ENCODE results near the gene CD38.
"Not testable (repeated sequence)": the region's sequence is repeated elsewhere in the genome, so short reads cannot be mapped to it uniquely, and the experiment has no call there.

Gene CD38

DNA sequence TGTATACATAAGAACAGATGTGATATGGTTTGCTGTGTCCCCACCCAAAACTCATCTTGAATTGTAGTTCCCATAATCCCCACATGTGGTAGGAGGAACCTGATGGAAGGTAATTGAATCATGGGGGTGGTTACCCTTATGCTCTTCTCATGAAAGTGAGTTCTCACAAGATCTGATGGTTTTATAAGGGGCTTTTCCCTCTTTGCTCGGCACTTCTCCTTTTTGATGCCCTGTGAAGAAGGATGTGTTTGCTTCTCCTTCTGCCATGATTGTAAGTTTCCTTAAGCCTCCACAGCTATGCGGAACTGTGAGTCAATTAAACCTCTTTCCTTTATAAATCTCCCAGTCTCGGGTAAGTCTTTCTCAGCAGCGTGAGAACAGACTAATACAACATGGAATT is 83.1 kb downstream of the CD38 start:
- DNase-seq: not testable (repeated sequence)

DNA sequence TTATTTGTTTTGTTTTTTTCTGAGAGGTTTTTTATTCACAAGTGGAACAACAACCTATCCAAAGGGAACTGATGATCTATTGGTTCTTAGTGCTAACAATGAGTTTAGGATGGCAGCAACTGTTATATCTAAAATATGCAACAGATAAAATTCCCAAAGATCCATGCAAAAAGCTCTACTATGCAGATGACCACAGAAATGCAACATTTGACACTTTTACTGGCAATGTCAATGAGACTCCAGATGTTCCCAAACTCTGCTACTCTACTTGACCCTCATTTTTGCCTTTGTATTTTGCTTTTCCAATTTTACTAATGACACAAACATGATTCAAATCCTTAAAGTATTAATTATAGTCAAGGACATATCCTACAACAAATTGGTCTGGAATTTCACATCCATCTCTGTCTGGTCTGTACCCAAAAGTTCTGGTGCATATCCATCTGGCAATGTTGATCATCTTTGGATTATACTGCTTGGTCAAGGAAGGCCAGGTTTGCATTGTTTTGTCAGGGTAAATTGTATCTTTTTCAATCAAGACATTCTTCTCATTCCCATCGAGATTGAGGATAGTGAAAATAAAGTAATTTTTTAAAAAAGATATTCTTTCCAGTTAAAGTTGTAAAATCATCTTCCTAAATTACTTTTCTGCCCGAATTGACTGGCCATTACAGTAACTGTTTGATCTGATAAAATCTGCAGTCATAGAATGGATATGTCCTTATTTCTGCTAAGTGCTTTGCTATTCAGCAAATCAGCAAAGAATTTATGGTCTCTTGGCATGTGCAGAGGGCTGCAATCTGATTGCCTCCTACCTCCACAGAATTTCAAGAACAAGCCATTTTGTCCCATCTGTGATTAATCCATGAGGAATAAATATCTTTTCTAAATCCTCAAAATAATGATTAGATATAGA is 86.8 kb downstream of the CD38 start:
- no peak for DNase-seq

DNA sequence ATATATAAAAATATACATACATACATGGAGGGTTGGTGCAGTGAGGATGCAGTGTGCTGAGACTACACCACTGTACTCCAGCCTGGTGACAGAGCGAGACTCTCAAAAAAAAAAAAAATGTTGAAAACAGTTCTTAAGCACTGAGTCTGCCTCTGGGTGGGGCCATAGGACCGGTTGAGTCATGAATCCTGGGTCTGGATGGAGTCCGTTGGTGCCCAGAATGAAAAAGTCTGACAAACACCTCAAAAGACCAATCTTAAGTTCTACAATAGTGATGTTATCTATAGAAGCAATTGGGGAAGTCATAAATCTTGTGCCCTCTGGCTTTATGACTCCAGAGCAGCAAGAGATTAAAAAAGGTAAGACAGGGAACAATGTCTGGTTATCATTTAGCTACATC is 90.0 kb downstream of the CD38 start:
- DNase-seq: no peak

DNA sequence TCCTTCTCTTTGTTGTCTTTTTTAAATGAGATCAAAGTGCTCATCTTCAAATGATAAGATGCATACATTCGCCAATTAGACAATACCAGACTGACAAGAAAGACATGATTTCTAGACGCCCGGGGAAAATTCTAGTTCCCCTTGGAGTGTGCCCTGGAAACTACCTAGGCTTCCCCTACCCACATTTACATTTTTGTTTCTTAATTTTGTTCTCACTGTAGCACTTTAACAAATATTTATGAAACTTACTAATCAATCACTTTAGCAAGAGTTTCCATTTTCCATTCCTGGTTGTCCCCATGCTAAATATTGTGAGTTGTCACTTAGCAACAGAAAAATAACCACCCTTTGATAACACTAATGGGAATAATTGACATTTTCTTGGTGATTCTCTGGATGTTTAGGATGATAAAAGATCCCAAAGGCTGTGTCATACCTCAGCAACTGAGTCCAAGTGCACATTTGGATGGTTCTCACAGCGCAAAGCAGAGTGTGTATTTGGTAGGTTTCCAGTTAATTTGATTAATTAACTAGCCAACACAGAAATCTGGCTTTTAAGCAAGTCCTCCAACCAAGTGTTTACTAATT is 90.8 kb downstream of the CD38 start:
- no peak for DNase-seq

DNA sequence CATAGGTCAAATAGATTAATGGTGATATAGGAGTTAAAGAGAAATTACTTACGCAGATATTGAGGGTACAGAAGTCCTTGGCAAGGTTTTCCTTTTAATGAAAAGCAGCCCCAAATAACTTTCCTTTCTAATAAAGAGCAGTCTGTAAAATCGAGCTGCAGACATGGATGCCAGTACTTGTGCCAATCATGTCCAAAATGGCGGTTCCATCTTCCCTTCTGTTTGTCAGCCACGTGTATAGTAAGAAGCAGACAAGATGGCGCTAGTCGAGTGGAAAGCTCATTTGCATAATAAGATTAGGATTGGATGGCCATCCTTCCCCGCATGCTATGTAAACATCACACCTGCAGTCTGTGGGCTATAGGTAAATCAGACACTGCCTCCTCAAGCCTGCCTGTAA is 92.0 kb downstream of the CD38 start:
- DNase-seq: no peak

DNA sequence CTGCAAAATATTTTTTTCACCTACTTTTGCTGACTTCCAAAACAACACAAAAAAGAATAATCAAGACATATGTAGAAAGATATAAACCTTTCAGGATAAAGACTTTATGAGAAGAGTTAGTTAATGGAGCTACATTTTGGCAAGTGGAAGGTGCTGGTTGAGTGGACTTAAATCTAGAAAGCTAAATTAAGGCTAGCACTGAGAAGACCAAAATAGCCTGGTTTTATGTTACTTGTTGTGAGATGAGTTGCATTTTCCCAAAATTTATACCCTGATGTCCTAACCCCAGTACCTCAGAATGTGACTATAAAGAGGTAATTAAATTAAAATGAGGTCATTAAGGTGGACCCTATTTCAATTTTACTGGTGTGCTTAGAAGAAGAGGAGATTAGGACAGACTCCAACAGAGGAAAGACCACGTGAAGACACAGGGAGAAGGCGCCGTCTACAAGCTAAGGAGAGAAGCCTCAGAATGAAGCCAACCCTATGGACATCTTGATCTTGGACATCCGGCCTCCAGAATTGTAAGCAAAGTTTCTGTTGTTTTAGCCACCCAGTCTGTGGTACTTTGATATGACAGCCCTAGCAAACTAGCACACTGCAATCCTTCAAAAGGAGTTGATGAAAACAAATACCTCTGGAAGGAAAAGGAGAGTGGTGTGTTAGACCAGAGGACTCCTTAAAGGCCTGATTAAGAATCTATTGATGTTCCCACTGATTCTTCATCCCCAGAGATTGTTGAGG is 93.0 kb downstream of the CD38 start:
- DNase-seq: no peak

DNA sequence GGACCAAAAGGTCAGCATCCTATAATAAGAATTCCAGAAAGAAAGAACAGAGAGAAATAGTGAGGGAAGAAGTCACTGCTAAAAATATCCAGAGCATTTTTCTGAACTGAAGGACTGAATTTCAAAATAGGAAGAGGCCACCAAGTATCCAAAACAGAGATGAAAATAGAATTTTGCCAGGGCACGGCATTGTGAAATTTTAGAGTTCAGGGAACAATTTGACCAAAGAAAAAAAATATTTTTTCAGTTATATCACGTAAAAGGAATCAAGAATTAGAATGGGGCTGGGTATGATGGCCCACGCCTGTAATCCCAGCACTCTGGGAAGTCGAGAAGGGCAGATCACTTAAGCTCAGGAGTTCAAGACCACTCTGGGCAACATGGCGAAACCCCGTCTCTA is 95.0 kb downstream of the CD38 start:
- no peak for DNase-seq

DNA sequence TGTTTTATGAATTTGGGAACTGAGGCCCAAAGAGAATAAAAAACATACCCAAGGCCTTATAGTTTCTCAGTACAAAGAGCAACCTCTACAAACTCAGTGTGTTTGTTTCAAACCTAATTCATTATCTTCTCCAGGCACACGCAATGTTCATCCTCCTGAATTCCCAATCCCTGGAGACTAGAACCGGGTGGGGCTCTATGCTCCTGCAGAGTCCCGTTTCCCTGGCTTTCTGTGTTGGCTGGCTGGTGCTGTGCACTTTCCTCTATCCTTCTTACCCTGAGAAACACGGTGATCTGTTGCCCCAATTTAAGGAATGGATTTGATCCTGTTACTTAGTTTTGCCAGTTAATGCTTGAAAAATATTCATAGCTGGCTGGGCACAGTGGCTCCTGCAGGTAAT is 96.5 kb downstream of the CD38 start:
- no peak for DNase-seq

DNA sequence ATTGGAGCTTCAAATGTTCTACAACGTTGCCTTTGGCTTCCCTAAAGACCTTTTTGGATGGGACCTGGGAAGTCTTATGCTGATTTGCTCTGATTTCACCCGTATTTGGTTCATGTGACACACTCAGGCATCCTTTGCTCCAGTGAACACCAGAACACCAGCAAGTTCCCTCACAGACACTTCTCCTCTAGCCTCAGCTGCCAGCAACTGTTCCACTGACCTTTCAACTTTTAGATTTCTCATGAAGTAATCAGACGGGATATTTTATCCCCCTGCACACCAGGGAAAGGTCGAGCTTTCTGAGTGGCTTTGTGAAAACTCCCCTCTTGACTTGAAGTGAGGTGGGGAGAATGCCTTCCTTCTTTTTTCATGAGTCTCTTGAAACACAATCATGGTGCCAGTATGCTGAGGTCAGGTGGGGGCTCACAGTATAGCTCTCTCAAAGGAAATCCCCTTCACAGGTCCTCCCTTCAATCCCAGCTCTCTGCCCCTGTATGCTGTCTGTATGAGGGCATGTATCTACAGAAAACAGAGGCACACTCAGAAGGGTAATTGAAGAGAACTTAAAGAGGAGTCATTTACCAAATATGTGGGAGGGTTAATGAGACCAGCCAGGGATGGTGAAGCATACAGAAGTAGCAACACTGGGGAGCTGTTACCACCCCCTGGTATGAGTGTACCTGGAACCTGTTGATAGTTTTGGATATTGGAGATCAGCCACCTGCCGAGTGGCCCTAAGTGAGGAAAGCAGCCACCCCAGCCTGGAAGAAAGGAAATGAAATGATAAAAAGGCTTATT is 97.7 kb downstream of the CD38 start:
- no peak for DNase-seq

DNA sequence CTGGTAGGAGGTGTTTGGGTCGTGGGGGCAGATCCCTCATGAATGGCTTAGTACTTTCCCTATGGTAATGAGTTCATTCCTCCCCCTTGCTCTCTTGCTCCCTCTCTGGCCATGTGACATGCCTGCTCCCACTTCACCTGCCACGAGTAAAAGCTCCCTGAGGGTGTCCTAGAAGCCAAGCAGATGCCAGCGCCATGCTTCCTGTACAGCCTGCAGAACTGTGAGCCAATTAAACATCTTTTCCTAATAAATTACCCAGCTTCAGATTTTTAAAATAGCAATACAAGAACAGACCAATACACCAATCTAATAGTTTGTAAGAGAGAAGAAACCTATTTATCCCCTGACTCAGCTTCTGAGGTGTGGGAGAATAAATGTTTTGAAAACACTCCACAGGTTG is 99.9 kb downstream of the CD38 start:
- DNase-seq: no peak

DNA sequence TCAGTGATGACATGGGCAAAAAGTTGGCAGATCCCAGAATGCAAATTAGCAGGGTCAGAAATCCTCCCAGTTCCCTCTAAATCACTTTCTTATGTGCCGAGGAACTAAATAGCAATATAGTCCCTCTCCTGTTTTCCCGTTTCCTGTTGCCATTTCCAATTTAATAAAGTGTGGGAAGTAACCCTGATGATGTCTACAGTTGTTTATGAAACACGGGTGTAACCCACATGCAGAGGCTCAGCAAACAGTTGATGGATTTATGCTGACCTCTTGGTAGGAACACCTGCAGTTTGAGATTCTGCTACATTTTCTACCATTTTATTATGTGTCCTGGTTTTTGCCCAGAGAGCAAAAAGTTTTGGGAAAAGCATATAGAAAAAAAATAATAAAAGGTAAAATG is 103.7 kb downstream of the CD38 start:
- no peak for DNase-seq

DNA sequence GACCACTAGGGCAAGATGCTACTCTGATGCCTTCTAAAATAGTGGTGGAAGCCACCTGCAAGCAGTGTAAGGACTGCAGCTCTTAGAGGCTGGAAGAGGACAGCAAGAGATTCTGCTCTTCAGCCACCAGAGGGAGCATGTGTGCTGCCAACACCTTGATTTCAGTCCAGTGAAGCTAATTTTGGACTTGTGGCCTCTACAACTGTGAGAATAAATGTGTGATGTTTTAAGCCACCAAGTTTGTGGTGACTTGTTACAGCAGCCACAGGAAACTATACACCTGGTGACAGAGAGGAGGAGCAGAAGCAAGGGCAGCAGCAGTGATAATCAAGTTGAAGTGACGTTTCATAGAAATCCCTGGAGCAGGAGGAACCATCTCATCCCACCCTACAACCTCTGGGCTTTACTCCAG is 104.6 kb downstream of the CD38 start:
- peak in 35 of 56 donors; percentile 0 to 55 (median 12) for DNase-seq

DNA sequence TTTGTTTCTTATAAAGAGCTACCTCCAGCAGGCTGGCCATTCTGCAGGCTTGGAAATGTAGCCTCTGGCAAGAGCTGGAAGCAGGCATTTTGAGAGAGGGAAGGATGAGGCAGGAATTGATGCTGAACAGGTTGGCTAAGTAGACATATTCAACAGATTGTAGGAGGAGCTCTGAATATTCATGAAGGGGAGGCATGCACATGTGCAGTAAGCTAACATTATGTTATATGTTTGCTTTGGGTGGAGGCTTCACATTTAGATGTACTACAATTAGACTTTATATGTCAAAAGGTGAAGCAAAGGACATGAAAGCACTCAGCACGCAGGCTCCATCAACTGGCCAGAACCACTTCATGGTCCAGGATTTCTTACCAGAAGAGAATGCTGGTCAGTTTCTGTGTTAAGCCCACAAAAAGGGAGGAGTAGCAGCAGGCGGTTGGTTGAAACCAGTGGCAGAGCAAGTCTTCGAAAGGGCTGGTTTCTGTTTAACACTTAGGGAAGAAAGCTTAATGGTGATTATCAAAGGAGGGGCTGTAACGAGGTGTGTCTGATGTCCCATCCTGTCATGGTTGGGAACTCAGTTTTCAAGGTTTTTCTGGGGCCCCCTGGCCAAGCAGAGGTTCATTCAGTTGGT is 105.6 kb downstream of the CD38 start:
- no peak for DNase-seq

DNA sequence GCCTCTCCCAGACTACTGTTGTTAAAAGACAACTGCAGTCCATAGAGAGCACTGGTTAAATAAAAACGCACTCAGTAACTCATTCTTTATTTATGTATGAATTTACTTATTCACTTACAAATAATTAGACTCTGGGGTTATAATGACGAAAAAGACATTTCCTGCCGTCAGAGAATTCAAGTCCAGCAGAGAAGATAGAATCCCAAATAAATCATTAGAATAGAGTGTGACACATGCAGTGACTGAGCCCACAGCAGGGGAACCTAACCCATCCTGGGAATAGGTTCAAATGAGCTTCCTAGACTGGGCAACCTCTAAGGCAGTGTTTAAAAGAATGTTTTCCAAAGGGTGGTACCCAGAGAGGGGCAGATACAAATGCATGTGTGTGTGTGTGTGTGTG is 106.5 kb downstream of the CD38 start:
- DNase-seq: no peak

DNA sequence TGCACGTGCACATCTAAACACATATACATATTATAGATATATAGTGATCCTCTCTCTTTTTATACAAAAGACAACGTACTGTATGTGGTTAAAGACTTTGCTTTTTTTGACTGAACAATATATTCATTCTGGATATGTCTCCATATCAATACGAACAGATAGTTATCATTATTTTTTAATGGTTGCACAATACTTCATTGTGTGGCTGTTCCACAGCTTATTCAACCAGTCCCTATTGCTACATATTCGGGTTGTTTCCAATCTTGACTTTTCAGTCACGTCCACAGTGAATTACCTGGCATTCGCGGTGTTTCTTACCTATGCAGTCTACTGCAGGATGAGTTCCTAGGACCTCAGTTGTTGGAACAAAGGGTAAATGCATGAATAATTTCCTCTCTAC is 107.3 kb downstream of the CD38 start:
- DNase-seq: no peak

DNA sequence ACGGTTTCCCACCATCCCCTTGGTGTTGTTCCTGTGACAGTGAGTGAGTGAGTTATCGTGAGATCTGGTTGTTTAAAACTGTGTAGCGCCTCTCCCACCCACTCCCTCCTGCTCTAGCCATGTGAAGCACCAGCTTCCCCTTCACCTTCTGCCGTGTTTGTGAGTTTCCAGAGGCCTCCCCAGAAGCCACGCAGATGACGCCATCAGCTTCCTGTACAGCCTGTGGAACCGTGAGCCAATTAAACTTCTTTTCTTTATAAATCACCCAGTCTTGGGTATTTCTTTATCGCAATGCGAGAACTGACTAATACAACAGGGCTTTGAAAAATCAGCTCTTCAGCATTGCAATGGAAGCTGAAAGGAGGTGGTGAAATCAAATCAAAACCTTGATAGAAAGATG is 110.4 kb downstream of the CD38 start:
- no peak for DNase-seq

DNA sequence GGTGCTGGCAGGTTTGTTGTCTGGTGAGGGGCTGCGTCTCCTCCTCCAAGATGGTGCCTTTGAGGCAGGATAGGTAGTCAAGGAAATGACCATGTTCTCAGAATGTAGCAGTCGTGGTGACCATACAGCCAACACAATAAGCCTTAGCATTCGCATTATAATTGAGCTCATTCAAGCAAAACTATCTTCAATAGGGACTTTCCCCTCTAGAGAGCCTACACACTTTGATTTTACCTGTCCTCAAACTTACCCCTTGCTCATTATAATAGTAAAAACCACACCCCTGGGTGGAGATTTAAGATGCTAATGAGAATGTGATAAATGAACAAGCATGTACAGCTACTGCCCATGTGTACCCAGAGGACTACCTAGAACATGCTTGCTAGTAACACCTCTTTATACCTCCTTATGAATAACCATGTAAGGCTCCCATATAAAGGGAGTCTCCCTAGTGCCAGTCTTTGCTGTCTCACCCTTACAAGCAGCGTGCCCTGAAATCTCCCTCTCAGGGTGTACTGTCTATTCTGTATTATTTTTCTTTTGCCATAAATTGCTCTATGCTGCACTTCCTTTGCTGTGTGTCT is 112.2 kb downstream of the CD38 start:
- no peak for DNase-seq

DNA sequence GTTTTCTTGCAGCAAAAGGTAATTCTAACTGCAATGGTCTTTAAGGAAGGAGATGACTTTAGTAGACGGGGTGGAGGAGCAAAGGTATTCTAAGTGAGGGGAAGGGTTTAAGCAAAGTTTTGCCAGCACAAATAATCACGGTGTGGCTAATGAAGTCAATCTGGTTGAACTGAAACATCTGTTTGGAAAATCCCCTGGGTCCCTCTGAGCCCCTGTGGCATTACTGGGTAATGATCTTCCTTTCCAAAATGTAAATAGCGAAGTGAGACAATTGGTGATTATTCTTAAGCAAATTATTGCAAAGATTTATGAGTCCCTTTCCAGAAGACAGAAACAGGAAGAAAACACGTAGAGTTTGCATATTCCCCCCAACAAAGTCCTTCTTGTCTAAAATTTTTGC is 113.2 kb downstream of the CD38 start:
- no peak for DNase-seq

DNA sequence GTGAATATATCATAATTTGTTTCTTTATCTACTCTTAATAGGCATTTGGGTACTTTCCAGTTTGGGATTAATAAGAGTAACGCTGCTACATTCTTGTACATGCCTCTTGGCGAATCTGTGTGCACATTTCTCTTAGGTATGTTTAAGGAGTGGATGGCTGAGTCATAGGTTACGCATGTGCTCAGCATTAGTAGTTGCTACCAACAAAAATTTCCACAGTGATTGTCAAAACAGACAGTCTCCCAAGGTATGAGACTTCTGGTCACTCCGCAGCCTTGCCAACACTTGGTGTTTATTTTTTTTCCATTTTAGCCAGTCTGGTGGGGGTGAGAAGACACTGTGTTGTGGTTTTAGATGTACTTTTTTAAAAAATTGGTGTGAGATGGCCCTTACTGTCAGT is 115.8 kb downstream of the CD38 start:
- no peak for DNase-seq

DNA sequence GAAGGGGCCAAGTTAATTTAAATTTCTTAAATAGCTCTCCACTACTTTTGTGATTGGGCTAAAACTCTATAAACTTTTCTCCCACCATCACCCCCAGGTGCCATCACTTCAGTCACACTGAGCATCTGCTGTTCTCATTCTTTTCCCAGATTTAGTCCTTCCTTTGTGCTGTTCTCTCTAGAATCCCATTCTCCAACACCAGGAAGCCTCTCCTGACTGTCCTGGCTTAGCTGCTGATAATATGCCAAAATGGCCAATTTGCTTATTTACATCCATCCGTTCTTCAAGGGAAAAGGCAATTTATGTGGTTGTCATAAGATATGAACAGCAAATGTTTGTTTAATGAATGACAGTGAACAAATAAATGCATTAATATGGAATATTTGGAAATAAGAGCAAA is 116.3 kb downstream of the CD38 start:
- no peak for DNase-seq

Measured in nucleus accumbens (tissue), 56 donors.